HG03575 (cell line): ENCODE data around the gene MIGA2.

Experiments
- ATAC-seq: cut with Tn5 transposase; IDR thresholded peaks from one replicate; pipeline ENCODE4 v1.9.1; 2021; ENCODE audit not compliant: unreplicated experiment, insufficient number of reproducible peaks, low FRiP score; ENCODE audit errors: extremely low read depth

MIGA2 gene

GRCh38 chr9:129009584-129010141 is 26.8 kb upstream of the MIGA2 start:
- no peak for ATAC-seq

- no peak for ATAC-seq
These were observed 26.0 kb upstream of the MIGA2 start for GRCh38 chr9:129010267-129010975.

DNA sequence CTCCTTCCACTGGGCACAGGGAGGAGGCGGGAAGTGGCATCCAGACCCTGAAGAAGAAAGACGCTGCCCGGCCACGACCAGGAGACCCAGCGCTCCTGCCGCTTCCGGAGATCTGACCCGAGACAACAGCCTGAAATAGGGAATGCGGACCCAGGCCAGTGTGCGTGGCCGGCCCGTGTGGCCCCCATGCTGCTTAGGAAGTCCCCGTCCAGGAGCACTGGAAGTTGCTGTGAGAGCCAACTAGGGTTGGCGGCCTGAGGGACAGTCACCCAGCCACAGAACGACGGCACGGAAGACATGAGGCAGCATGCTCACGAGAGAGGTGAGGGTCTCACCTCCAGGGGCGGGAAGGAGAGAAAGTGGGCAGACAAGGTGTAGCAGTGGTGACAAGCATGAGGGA is 25.3 kb upstream of the MIGA2 start:
- ATAC-seq, result no peak

DNA sequence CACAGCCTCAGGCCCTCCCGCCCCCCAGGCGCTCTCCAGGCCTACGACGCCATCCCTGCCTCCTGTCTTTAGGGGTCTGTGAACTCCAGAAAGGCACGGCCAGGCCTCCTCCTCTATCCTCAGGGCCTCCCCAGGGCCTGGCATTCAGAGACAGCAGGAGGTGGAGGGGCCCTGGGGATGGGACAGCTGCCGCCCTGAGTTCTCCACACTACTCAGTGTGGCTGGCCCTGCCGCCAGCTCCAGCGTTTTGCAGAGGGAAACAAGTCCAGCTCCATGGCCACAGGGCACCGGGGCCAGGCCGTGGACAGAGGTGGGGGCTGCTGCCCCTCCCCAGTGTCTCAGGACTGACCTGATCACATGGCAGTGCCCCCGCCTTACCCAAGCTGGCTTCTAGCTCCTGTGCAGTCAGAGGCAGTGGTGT is 24.7 kb upstream of the MIGA2 start:
- ATAC-seq, result no peak

GRCh38 chr9:129012343-129012742 is 24.1 kb upstream of the MIGA2 start:
- ATAC-seq, result no peak

- no peak for ATAC-seq
These were observed 23.5 kb upstream of the MIGA2 start for GRCh38 chr9:129012893-129013448.

DNA sequence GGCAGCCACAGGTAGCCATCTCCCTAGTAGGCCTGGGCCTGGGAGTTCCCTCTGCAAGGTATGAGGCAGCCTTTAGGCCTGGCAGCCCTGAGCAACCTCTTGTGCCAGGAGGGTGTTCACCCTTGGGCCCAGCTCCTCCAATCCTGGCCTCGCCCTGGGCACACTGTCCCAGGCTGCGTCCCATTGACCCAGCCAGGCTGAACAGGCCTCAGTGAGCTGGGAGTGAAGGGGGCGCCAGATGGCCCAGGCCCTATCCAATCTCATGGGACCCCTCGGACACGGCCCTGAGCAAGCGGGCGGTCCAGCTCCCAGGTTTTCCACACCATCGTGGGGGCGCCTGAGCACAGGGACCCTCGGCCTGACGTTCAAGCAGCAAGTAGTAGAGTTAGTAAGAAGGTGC is 22.8 kb upstream of the MIGA2 start:
- ATAC-seq, result no peak

DNA sequence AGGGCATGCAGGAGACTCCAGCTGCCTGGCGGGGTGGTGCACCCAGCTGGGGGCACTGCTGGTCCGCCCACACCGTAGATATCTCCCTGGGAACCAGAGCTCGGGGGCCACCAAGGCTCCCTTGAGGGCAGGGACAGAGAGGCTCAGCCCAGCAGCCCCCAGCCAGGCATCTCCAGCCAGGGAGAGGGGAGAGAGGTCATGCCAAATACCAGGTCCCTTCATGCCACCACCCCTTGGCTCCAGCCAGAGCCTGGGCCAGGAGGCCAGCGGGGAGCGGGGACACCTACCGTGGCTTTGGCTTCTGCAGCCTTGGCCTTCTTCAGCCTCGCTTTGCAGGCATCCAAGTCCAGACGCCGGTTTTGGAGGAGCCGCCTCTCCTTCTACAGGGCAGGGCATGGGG is 22.3 kb upstream of the MIGA2 start:
- no peak for ATAC-seq

- no peak for ATAC-seq
These were observed 21.8 kb upstream of the MIGA2 start for GRCh38 chr9:129014608-129015007.

DNA sequence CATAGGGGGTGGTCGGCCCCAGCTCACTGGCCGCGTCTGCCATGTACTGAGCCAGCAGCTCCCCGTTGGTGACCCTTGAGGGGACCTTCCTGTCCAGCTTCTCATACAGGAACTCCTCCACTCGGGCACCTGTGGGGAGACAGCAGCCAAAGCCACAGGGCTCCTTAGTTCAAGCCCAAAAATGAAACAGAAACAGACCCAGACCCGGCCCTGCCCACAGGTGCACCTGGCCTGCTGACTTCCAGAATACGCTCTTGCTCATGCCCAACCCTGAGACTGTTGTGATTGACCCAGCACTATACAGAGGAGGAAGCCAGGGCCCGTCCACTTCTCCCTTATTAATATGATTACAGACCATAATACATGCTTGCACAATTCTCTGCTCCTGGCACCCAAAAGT is 15.3 kb upstream of the MIGA2 start:
- ATAC-seq, result no peak

GRCh38 chr9:129022037-129022436 is 14.4 kb upstream of the MIGA2 start:
- no peak for ATAC-seq

- ATAC-seq, result no peak
These were observed 13.2 kb upstream of the MIGA2 start for GRCh38 chr9:129023036-129023907.

DNA sequence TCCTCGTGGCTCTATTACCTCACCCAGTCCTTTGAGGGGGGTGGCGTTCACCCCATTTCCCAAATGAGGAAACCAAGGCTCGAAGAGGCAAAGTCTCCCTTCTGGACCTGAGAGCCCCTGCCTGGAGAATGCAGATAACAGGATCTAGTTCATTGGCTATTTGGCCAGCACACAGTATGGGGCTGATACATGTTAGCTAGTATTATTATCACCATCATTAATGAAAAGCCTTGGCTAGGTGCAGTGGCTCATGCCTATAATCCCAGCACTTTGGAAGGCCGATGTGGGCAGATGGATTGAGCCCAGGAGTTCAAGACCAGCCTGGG is 12.6 kb upstream of the MIGA2 start:
- no peak for ATAC-seq

DNA sequence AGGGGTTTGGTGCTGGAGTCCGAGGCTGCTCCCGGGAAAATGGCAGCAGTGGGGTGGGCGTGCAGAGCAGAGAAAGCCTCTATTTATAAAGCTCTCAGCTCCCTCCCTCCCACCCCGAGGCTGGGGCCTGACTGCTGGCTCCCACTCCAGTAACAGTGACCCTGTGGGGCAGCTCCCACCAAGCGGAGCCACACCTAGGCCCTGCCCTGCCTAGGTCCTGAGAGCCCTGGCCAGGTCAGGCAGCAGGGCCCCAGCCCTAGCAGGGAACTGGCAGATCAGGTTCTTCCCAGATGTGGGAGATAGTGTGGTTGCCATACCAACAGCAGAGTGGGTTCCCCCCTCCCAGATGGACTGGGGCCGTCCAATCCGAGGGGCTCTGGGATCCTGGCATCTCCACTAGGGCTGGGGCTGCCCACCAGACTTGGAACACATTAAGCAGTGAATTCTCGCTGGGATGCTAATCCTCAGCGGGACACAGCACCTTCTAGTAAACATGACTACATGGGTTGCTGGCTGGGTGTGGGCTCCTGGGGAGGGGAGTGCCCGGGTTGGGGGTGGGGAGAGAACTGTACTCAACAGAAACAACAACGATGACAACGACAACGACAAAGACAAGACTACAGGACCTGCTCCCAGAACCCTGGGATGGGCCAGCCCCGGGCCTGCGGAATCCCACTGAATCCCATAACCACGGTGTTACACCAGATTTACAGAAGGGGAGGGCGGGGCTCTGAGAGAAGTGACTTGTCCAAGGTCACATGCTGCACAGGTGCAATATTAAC is 9.8 kb upstream of the MIGA2 start:
- no peak for ATAC-seq

- ATAC-seq, result no peak
These were observed 9.2 kb upstream of the MIGA2 start for GRCh38 chr9:129027224-129027684.

GRCh38 chr9:129027685-129028191 is 8.7 kb upstream of the MIGA2 start:
- ATAC-seq, result no peak

DNA sequence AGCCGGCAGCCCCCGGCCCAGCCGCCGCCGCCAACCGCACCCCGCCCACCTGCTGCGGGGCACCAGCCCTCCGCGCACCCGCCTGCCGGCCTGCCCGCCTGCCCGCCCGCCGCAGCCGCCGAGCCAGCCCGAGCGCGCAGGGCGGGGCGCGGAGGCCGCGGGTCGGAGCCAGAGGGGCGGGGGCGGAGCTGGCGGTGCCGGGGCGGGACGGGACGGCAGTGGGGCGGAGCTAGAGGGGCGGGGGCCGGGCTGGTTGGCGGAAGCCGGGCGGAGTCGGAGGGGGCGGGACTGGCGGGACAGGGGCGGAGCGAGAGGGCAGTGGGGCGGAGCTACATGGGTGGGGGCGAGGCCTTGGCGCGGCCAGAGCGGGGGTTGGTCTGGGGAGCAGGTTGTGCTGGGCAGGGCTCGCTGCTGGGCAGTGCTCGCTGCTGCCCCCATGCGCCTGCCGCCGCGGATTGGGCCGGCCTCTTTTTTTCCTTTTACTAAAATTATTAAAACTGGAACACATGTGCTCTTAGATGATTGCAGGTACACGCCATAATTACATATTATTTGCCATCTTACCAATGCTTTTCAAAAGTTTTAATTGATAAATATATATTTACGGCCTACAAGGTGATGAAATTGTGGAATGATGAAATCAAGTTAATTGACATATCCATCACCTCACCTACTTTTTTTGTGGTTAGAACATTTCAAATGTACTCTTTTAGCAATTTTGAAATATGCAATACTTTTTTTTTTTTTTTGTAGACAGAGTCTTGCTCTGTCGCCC is 8.0 kb upstream of the MIGA2 start, which contains the start of gene SH3GLB2:
Gene SH3GLB2, minus strand, starts transcription at position 140 of the 775 bp plus-strand sequence. CDS start 177 bp downstream, outside the sequence.
- ATAC-seq, result no peak

DNA sequence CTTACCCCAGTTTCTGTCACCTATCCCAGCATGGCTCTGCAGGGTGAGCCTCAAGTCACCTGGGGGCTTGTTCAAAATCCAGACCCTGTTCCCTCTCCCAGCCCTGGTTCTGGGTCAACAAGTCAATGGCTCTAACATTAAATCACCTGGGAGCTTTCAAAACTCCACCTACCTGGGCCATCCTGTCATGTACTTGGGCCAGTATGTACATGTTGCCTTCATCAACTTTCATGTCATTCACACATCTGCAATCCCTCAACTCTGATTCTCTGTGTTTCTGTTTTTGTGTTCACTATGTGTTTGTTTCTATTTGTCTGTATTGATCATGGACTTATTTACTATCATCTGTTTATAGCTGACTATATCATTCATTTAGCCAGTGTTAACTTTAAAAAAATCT is 6.2 kb upstream of the MIGA2 start:
- no peak for ATAC-seq
